Measurements from ENCODE around the gene KCNQ1.

KCNQ1 gene

GRCh38 chr11:2860636-2861035, 415.8 kb downstream of the KCNQ1 start:
- DNase-seq = no peak

- no peak for DNase-seq
Measured at GRCh38 chr11:2862395-2863275, 417.8 kb downstream of the KCNQ1 start.

- no peak for DNase-seq
Measured at GRCh38 chr11:2863276-2863618, 418.4 kb downstream of the KCNQ1 start.

- DNase-seq = no peak
Measured at GRCh38 chr11:2864901-2865300, 420.1 kb downstream of the KCNQ1 start.

DNA sequence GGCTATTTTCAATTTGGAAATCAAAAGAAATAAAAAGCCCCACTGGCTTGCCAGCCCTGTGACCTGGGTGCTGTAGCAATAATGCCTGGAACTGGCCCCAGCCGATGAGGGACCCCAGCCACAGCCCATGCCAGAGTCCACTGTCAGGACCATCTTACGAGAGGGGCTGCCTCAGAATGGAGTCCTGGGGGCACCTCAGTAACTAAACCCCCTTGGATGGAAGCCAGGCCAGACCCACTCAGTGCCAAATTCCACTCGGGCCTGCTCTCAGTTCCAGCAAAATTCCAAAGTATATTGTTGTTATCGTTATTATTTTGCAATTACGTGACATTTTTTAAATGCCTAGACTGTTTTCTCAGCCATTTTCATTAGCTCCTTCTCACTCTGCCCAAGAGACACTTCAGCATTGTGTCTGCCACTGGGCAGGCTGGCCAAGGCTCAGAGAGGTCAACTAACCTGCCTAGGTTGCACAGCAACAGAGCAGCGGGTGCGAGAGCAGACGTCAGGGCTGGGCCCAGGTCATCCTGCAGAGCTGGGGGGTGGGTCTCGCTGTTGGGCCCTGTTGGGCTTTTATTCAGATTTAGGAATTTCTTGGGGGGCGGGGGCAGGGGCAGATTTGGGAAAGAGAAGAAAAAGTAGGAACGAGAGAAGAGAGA, 421.2 kb downstream of the KCNQ1 start:
- DNase-seq = no peak

DNA sequence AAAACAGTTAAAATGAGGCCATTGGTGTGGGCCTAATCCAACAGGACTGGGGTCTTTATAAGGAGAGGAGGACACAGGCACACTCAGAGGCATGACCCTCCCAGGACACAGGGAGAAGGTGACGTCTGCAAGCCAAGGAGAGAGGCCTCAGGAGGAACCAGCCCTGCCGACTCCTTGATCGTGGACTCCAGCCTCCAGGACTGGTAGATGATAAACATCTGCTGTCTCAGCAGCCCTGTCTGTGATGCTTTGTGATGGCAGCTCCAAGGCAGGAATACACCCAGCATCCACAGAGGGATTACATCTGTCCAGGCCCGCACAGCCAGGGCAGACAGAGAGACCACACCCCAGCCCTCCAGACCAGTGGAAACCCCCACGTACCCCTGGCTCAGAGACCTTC, 422.3 kb downstream of the KCNQ1 start:
- no peak for DNase-seq

GRCh38 chr11:2867722-2868505, 423.1 kb downstream of the KCNQ1 start:
- DNase-seq = no peak

DNA sequence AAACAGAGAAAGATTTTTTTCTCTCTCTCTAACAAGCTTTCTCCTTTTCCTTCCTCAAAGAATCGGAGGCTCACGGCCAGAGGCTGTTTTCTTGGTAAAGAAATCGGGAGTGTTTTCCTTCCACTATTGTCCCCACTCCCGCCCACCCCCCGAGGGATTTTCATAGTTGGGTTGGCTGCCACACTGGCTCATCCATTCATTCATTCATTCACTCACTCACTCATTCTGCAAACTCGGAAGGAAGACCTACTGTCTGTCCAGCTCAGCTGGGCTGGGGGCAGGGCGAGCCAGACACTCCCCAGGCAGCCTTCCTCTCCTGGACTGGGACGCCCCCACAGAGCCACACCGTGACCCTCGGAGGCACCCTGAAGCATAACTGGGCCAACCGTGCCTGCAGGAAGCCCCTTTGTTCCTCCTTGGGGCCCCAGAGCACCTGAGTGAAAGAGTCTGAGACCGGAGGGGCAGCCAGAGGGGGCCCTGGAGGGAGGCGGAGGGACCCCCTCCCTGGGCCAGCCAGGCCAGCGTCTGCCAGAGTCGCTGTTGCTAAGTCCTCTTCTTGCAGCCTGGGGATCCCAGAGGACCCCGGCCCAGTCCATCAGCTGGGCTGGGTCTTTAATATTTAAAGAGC, 423.8 kb downstream of the KCNQ1 start:
- DNase-seq = no peak

GRCh38 chr11:2869134-2869526, 424.3 kb downstream of the KCNQ1 start:
- DNase-seq = no peak

GRCh38 chr11:2869561-2870427, 425.0 kb downstream of the KCNQ1 start:
- no peak for DNase-seq

DNA sequence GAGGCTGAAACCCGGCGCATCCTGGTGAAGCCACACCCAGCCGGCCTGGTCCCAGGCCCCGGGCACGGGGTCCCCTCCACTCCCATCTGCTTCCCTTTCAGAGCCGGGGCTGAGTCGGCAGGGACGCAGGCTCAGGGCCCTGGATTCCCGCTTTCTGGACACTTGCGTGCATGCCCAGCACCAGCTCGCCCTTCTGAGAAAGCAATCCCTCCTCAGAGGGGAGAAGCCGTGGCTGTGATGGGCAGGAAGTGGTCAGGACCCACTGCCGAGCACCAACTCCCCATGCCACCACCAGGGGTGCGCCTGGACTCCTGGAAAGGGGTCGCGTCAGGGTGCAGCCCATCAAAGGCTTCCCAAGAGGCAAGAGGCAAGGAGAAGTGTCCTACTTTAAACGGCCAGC, 425.7 kb downstream of the KCNQ1 start:
- DNase-seq = no peak

DNA sequence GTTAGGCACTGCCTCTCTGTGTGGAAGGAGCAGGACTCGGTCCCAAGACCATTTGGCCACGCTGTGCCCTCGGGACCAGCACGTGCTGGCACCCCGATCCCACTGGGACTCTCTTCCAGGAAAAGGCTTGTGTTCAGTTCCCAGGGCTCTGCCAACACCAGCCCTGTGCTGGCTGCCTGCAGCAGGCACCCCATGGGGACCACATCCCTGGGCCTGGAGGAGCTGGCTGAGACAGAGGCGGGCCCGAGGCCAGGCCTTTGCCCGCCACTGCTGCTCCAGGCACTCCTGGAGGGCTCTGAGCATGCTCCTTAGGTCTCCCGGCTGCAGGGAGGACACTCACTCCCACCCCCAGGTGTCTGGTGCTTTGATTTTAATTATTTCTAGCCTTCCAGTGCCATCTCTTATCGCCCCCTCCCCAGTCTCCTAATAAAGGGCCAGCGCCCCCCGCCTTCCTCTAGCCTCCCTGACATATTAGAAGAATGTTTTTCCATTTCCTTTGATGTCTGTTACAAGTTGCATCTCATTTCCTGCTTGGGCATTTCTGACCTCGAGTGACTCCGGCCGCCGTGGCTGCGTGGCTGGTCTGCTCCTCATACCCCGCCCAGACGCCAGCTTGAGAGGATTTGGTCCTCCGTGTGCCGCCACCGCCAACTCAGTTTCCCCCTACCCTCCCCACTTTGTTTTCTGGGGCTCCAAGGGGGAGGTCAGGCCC, 426.3 kb downstream of the KCNQ1 start:
- no peak for DNase-seq

DNA sequence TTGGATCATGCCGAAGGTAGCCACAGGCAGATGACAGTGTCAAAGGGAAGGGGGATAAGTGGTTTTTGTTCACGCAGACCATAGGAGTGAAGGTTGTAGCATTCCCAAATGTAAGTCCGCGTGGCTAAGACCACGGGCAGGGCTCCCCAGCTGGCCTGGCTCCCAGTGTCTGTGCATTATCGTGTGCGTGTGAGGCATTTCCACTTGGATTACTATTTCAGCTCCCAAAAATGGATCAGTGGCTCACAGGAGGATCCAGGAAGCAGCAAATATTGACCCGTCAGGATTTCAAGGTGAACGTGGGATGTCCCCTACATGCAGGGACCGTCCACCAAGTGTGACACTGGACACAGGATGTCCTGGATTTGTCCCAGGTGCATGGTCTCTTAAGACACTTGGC, 430.2 kb downstream of the KCNQ1 start:
- DNase-seq = no peak

DNA sequence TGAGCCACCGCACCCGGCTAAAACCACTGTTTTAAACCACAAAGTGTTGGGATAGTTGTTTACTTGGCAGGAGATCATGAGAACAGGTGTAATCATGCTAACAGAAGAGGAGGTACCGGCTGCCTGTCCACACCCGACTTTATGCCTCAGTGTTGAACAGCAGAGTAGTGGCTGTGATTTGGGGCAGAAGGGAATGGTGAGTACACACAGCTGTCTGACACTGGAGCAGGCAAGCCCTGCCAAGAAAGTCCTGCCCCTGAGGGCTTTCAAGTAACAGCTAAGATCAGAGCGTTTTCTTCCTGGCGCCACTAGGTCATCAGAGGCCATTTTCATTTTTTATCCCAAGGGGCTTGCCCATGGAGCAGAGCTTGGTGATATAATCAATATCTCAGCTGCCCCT, 432.7 kb downstream of the KCNQ1 start:
- no peak for DNase-seq

- DNase-seq = no peak
Measured at GRCh38 chr11:2878782-2879181, 434.0 kb downstream of the KCNQ1 start.

DNA sequence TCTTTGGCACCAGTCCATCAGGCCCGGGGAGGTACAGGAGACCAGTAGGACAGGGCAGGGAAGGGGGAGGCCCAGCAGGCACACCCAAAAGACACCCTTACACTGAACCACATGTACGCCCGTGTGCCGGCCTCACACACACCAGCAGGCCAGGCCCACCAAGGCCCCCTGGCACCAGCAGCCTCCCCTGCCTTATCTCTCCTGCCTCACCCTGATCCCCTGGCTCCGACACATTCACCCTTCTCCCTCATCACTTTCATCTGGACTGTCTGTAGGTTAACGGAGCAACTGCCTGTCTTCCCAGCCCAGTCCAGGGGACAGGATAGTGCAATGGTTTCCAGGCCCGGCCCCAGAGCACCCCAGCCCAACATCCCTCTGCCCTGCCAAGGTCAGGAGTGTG, 435.8 kb downstream of the KCNQ1 start:
- DNase-seq = no peak

DNA sequence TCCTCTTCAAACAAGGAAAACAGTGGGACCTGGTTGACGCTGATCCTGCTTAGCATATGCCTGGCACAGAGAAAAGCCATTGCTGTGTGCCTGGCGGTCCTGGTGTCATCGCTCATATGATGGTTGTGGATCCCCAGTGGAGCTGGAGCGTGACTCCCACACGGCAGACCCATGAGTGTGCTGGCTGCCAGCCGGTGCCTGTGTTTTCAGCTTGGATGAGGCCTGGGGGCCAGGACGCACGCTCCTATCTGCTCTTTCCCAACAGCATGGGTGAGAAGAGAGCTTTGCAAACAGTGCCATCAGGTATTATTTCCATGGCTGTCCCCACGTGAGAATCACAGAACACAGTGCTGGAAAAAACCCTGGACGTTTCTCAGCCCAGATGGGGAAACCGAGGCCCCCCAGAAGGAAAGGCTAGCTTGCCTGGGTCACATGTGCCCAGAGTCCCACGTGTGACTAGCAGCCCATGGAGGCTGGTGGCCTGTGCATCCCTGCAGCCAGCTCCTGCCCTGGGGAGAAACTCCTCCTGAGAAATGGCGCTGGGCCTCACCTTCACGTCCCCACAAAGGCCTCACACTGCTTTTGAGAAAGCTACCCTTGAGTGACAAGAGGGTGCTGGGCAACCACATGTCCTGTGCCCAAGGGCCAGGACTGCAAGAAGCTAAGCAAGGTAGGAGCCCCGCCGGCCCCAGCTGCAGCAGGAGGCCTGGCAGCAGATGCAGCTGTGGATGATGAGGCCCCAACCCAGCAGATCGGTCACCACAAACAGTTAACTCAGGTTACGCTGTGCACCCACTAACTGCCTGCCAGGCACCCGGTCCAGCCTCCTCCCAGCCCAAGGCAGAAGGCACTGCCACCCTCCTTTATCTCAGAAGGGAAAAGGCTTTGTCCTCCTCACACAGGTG, 436.5 kb downstream of the KCNQ1 start:
- DNase-seq = no peak

- DNase-seq = no peak
Measured at GRCh38 chr11:2881981-2882375, 437.2 kb downstream of the KCNQ1 start.

DNA sequence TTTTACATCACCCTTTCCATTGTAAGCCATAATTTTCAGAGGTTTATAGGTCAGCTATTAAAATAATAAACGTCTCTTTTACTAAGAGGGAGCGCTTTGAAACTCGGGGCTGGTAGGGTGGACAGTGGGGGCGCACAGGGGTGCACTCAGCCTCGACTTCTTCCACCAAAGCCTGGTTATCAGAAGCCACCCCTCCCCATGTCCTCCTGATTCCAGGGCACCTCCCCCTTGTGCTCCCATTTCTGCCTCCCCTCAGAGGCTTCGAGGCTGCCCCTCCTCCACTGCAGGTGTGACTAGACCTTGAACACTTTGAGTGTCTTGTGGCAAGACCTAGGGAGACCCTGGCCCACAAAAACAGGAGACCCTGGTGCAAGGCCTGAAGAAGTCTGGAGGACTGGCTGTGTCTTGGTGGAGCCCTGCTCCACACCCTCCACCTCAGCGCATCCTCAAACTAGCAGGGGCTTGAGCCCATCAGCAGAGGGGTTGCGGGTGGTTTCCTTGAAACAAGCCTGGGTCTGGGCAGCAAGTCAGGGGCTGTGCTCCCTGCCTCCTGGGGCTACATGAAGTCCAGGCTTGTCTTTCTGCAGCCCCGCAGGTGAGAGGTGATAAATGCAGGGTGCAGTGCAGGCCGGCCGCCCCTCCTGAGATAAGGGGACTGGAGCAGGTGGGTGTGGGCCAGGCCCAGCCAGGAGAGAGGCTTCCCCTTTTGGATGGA, 437.7 kb downstream of the KCNQ1 start:
- no peak for DNase-seq

DNA sequence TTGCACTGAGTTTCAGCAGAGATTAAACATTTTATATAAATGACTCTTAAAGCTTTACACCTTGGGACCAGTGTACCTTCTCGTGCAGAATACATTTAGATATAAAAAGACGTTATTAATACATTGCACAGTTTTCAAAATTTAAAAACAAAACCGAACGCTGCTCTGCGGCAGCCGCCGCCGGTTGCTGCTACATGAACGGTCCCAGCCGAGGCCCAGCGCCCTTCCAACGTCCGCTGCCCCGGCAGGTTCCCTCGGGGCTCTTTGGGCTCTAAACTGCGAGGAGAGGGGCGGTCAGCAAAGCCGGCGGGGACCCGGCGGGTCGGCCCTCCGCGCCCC, 438.8 kb downstream of the KCNQ1 start:
- DNase-seq = no peak
